DMS153 treated with DMSO at 0.1 percent for 48 hours (cell line): ENCODE measurements around the gene LZTS3.
"Not testable (repeated sequence)": the region's sequence is repeated elsewhere in the genome, so short reads cannot be mapped to it uniquely, and the experiment has no call there.

ENCODE experiments used
- DNase-seq: peaks from one replicate; lab custom pipeline; 2025; ENCODE audit not compliant: unreplicated experiment; lab: John Stamatoyannopoulos, UW

The LZTS3 gene

DNA sequence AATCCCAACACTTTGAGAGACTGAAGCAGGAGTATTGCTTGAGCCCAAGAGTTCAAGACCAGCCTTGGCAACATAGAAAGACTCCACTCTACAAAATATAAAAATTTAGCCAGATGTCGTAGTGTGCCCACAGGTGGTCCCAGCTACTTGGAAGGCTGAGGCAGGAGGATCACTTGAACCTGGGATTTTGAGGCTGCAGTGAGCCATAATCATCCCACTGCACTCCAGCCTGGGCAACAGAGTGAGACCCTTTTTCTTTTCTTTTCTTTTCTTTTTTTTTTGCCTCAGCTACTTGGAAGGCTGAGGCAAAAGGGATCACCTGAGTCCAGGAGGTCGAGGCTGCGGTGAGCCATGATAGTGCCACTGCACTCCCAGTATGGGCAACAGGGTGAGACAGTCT, 31.6 kb downstream of the LZTS3 start:
- no peak for DNase-seq

DNA sequence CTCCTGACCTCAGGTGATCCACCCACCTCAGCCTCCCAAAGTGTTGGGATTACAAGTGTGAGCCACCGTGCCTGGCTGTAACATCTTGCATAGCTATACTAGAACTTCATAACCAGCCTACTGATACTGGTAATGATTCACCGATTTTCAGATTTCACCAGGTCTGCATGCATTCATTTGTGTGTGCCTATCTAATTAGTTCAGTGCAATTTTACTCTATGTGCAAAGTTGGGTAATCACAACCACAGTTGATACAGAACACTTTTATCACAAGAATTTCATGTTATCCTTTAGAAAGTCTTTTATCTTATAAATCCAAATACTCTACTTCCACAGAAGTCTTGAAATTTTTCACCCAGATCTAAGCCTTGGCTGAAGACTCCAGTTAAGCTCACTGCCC, 35.9 kb downstream of the LZTS3 start:
- DNase-seq = no peak

DNA sequence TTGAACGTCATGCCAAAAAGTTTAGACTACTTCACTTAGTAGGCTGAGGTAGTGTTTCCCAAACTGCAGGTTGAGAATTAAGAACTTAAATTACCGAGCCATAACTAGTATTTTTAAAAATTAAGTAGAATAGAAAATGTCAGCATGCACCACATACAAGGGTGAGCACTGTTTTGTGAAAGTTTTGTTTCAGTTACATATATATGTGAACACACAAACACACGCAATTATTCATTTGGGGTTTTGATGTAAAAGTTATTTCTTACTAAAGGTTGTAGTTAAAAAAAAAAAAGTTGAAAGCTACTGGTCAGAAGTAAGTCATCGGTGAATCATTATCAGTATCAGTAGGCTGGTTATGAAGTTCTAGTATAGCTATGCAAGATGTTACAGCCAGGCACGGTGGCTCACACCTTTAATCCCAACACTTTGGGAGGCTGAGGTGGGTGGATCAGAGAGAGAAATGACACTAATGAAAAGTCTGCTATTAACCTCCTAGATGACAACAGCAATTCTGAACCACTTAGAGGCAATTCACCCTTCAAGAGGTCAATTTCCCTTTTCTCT, 37.8 kb downstream of the LZTS3 start:
- no peak for DNase-seq

DNA sequence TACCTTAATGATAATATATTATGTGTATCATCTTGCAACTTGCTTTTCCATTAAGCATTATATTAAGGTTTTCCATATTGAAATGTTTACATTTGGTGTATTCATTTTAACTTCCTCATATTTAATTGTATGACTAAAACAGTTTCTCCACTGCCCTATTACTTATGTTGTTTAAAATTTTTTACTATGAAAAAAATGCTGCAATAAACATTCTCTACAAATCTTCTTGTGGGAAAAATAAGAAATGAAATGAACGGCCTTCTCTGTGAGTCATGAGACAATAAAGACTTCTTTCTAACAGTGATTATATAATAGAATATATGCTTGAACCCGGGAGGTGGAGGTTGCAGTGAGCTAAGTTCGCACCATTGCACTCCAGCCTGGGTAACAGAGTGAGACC, 39.2 kb downstream of the LZTS3 start:
- DNase-seq = no peak

DNA sequence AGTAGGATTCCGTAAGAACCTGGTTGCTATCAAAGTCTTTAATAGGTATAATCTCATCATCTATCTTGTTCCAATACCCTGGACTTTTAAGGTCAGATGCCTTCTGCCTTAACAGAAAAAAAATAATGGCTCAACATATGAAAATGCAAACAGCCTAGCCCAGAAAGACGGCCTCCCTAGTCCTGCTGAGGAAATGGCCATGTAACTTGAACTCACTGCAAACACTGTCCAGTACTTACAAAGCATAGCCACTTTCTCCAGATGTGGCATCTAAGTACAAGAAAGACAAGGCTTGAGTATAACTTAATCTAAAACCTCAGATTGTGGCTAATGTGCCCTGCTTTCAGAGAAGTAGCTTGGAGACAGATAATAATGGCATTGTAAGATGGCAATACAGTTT, 40.2 kb downstream of the LZTS3 start:
- no peak for DNase-seq

DNA sequence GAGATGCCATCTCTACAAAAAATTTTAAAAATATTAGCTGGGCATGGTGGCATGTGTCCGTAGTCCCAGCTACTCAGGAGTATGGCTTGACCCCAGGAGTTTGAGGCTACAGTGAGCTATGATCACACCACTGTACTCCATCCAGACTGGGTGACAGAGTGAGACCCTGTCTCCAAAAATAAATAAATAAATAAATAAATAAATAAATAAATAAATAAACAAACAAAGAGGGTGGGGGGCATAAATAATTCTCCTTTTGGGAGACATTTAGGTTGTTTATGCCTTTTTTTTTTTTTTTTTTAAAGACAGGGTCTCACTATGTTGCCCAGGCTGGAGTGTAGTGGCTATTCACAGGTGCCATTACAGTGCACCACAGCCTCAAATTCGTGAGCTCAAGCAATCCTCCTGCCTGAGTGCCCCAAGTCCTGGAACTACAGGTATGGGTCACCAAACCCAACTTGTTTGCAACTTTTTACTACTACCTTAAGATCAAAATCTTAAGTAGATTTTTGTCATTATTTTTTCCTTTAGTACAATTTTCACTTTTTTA, 43.2 kb downstream of the LZTS3 start:
- DNase-seq = no peak

DNA sequence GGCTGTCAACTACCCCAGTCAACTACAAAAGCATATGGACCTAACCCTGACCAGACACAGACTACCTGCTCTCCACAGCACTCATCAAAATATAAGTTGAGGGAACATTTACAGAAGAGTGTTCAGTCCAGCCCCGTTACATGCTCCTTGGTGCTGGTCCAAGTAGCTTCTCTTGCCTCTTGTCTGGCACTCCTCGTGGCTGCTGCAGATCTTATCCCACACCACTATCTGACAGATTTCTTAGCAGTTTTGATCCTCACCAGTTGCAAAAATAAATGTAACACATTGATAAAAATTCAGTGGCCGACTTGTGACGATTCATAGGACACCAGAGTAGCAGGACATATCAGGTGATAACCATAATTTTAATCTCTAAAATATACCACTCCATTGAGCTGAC, 44.3 kb downstream of the LZTS3 start:
- no peak for DNase-seq

DNA sequence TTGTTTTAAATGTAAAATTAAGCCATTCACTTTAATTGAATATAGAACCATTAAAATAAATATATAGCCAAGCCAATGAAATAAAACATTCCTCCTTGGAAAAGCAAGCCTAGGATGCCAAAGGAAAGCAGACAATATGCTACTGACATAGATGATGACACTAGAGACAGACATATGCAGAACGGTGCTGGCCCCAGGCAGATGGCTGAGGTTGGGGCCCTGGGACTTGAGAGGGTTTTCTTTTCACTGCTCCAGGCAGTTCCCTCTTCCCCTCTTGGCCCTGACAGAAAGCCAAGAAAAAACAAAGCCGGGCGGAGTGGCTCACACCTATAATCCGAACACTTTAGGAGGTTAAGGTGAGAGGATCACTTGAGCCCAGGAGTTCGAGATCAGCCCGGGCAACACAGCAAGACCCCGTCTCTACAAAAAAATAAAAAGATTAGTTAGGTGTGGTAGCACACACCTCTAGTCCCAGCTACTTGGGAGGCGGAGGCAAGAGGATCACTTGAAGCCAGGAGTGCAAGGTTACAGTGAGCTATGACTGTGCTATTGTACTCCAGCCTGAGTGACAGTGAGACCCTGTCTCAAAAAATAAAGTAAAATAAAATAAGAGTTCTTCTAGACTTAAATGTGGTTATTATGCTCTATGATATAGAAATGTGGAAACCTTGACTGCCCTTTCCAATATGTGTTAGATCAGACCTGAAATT, 44.9 kb downstream of the LZTS3 start:
- DNase-seq = no peak

DNA sequence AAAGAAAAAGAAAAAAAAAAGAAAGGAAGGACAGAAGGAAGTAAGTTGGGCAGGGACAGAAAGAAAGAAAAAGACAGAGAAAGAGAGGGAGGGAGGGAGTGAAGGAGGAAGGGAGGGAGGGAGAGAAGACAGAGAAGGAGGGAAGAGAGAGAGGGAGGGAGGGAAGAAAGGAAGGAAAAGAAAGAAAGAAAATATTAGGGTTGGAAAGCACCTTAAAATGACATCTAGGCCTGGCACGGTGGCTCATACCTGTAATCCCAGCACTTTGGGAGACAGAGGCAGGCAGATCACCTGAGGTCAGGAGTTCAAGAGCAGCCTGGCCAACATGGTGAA, 46.9 kb downstream of the LZTS3 start:
- DNase-seq = no peak

DNA sequence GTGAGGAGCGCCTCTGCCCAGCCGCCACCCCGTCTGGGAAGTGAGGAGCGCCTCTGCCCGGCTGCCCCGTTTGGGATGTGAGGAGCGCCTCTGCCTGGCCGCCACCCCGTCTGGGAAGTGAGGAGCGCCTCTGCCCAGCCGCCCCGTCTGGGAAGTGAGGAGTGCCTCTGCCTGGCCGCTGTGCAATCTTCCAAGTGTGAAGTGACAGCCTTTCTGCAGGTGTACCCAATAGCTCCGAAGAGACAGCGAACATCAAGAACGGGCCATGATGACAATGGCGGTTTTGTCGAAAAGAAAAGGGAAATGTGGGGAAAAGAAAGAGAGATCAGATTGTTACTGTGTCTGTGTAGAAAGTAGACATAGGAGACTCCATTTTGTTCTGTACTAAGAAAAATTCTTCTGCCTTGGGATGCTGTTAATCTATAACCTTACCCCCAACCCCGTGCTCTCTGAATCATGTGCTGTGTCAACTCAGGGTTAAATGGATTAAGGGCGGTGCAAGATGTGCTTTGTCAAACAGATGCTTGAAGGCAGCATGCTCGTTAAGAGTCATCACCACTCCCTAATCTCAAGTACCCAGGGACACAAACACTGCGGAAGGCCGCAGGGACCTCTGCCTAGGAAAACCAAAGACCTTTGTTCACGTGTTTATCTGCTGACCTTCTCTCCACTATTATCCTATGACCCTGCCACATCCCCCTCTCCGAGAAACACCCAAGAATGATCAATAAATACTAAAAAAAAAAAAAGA, 47.4 kb downstream of the LZTS3 start:
- not testable (repeated sequence) for DNase-seq

DNA sequence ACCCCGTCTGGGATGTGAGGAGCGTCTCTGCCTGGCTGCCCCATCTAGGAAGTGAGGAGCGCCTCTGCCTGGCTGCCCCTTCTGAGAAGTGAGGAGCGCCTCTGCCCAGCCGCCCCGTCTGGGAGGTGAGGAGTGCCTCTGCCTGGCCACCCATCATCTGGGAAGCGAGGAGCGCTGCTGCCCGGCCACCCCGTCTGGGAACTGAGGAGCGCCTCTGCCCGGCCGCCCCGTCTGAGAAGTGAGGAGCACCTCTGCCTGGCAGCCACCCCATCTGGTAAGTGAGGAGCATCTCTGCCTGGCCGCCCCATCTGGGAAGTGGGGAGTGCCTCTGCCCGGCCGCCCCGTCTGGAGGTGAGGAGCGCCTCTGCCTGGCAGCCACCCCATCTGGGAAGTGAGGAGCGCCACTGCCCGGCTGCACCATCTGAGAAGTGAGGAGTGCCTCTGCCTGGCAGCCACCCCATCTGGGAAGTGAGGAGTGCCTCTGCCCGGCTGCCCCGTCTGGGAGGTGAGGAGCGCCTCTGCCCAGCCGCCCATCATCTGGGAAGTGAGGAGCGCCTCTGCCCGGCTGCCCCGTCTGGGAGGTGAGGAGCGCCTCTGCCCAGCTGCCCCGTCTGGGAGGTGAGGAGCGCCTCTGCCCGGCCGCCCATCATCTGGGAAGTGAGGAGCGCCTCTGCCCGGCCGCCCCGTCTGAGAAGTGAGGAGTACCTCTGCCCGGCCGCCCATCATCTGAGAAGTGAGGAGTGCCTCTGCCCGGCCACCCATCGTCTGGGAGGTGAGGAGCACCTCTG, 48.4 kb downstream of the LZTS3 start:
- not testable (repeated sequence) for DNase-seq

DNA sequence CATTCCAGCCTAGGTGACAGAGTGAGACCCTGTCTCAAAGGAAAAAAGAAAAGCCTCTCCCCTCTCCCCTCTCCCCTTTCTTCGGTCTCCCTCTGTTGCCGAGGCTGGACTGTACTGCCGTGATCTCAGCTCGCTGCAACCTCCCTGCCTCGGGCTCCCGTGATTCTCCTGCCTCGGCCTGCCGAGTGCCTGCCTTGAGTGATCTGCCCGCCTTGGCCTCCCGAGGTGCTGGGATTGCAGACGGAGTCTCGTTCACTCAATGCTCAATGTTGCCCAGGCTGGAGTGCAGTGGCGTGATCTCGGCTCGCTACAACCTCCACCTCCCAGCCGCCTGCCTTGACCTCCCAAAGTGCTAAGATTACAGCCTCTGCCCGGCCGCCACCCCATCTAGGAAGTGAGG, 49.2 kb downstream of the LZTS3 start:
- DNase-seq = not testable (repeated sequence)

DNA sequence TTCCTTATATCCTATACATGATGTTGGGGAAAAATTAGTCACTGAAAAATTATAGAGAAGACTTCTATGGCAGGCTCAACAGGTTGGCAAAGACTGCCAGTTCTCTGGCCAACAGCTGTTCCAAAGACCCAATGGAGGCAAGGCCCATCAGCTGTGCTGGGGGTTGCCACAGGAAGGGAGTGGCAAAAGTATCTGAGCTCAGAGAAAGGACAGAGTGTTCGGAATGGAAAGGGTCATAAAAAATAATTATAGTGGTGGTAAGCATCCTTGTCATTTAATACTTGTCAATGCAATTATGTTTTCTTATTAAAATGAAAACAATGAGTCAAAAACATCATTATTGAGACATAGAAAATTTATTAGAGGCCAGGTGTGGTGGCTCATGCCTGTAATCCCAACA, 49.8 kb downstream of the LZTS3 start:
- DNase-seq = no peak

DNA sequence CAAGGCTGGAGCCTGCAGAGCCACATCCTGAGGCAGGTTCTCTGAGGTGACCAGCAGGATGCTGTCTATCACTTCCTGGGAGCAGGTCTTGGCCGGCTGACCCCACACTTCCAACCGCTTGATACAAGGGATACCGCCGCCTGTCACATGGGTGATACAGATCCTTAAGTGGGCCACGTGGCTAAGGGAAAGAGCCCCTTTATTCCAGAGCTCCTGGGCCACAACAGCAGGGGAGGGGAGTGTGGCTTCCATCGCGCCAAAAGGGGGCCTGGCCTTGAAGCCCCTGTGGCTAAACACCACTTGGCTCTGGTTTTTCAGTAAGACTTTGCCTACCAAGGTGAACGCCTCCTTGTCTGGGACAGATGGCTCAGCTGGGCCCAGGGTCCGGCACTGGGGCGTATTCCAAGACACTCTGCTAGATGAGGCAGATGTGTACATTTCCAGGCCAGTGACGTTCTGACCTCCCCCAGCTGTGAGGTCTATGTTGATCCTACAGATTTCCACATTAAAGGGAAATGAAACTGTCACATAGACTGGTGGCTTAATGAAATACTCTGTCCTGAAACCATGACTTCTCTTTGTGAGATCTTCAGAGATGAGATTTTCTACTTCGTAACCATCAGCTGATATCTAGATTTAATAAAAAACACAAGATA, 51.3 kb downstream of the LZTS3 start:
- DNase-seq = no peak

DNA sequence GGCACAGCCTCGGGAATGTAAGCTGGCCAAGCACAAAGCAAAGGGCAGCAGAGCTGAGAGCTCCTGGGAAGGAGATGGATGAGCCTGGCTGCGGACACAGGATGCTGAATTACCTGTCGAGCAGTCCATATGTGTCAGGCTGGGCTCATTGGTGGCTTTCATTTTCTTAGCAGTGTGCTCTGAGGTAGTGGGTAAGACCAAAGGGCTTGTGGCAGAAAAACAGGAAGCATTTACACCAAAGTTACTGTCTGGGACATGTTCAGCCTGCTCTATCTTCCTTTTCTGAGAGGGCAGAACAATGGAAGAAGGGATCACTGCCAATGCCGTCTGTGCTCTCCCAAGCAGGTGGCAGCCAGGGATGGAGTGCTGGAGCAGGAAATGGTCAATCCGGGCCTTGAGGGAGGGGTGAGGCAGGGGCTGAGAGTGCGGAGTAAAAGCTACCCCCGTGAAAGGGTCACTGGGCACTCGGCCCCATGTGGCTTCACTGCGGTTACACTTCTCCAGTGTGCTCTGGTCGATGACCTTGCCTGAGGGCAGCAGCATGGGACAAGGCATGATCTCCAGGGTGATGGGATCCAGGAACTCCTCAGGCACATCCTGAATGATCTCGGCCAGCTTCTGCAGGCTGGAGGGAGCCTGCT, 52.0 kb downstream of the LZTS3 start:
- DNase-seq = no peak

DNA sequence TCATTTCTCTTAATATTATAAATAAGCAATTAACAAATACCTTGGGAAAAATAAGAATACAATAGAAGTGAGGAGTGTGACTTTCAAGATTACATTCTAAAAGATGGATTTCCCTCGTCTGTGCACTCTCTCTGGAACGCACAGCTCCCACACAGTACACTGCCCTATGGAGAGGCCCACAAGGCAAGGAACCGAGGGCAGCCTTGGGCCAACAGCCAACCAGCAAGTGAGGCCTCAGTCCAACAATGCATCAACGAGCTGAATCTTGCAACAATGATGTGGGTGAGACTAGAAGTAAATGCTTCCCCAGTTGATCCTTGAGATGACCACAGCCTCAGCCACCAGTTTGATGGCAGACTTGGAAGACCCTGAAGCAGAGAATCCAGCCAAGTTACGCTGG, 54.3 kb downstream of the LZTS3 start:
- no peak for DNase-seq

DNA sequence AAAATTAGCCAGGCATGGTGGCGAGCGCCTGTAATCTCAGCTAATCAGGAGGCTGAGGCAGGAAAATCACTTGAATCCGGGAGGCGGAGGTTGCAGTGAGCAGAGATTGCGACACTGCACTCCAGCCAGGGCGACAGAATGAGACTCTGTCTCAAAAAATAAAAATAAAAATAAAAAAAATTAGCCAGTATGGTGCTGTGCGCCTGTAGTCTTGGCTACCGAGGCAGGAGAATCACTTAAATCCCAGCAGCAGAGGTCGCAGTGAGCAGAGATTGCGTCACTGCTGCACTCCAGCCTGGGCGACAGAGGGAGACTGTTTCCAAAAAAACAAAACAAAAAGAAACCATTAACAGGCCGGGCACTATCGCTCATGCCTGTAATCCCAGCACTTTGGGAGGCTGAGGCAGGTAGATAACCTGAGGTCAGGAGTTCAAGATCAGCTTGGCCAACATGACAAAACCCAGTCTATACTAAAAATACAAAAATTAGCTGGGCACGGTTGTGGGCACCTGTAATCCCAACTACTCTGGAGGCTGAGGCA, 55.4 kb downstream of the LZTS3 start:
- peak; percentile 19 for DNase-seq

DNA sequence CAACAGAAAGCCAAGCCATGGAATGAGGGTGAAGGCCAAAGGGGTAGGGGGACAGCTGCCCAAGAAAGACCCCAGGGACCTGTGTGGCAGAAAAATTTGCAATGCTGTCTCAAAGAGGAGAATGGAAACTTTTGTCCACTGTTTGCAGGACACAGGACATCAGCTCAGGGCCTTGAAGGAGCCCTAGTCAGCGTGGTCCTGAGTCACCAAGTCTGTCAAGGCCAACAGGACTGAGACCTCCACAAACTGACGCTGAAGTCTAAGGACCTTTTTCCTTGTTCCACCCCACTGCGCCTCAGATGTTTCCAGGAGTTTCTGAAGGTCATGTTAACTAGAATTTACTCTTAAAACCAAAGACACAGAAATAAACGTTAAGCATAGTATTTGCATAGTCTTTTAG, 57.0 kb downstream of the LZTS3 start:
- DNase-seq = no peak

DNA sequence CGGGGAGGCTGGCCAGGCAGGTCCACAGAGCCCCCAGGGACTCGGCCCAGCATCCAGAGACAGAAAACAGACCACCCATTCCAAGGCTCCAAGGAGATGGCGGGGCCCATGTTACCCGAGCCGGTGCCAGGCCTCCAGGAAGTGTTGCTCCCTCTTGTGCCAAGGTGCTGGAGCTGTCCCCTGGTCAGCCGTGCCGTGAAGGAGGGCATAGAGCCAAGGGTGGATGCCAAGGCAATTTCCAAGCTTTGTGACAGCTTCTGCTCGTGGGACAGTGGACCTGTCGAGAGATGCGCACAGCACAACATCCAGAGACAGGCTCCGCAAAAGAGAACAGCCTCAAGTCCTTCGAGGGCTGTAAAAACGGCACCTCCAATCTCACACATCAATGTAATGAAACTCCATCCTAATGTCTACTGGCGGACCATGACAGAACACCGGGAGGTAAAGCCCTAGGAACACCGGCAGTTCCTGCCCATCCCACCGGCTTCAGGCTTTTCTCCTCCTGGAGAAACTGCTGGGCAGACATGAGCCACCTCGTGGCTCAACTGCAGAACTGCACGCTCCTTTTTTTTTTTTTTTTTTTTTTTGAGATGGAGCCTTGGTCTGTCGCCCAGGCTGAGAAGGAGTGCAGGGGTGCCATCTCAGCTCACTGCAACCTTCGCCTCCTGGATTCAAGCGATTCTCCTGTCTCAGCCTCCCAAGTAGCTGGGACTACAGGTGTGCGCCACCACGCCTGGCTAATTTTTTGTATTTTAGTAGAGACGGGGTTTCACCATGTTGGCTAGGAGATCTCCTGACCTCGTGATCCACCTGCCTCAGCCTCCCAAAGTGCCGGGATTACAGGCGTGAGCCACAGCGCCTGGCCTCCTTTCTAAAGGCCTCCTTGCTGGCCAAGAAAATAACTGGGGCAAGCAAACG, 57.9 kb downstream of the LZTS3 start:
- peak; percentile 14 for DNase-seq
